ENCODE results near the gene SHISA6.
"Not testable (repeated sequence)": the region's sequence is repeated elsewhere in the genome, so short reads cannot be mapped to it uniquely, and the experiment has no call there.

The SHISA6 gene

DNA sequence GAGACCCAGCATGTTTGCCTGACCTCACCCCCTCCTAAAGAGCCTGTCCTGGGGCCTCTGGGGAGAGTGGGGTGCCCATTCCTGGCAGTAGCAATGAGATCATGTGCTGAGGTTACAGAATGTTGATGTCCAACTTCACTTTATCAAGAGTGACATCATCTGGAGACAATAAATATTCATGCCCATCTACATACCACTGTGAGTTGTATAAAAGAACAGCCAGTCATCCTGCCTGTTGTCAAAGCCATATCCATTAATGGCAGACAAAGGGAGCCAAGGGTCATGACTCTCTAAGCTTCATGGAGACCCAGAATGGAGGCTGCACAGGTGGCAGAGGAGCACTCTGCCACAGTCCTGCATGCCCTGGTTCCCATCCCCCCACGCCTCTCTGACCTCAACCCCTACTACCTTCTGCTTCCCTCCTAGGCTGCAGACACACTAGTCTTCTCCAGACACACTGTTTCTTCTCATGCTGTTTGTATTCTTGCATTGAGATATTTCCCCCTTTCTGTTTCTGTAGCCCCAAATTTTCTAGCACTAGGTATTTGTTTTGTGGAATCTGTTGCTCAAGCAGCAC is 27.1 kb downstream of the SHISA6 start:
- DNase-seq (ENCODE audit: low read depth), result no peak

DNA sequence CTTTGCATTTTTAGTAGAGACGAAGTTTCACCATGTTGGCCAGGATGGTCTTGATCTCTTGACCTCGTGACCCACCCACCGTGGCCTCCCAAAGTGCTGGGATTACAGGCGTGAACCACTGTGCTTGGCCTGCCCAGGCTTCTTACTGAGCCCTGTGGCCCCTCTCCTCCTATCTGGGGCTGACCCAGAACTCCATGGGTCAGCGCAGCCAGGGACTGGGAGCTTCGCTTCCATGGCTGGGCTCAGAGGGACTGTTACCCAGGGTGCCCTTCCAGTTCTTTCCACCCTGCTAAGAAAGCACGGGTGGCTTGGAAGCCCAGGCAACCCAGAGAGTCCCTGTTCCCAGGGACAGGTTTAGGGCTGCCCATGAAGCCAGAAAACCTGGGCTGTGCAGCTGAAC is 28.2 kb downstream of the SHISA6 start:
- no peak for DNase-seq (ENCODE audit: low read depth)

GRCh38 chr17:11272191-11272590 is 31.2 kb downstream of the SHISA6 start:
- DNase-seq (ENCODE audit: low read depth), result no peak

GRCh38 chr17:11273596-11273995 is 32.6 kb downstream of the SHISA6 start:
- no peak for DNase-seq (ENCODE audit: low read depth)

DNA sequence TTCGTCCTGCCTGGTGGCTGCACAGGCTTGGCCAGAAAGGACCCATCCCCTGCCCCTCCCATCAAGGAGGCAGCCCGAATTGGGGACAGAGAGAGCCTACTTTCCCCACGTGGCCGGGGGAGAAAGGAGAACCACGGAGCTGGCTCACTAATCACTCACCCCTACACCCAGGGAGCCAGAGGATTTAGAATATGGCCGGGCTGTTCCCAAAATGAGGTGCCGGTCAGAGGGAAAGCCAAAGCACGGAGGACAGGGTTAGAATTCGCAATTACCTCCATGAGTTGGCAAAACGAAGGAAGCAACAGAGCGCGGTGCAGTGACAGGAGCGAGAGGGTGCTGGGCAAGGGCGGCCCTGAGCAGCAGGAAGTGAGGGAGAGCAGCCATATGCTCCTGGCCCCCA is 33.1 kb downstream of the SHISA6 start:
- no peak for DNase-seq (ENCODE audit: low read depth)

DNA sequence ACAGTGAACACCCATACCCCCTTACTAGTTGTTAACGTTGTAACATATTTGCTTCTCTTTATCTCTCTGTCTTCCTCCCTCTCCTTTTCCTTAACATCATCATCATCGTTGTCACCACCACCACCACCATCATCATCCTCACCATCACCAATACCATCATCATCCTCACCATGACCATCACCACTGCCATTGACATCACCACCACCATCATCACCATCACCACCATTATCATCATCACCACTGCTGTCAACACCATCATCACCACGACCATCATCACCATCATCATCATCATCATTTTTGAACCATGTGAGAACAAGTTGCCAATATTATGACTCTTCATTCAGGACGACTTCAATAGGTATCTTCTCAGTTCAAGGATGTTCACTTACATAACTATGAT is 35.5 kb downstream of the SHISA6 start:
- DNase-seq (ENCODE audit: low read depth), result no peak

DNA sequence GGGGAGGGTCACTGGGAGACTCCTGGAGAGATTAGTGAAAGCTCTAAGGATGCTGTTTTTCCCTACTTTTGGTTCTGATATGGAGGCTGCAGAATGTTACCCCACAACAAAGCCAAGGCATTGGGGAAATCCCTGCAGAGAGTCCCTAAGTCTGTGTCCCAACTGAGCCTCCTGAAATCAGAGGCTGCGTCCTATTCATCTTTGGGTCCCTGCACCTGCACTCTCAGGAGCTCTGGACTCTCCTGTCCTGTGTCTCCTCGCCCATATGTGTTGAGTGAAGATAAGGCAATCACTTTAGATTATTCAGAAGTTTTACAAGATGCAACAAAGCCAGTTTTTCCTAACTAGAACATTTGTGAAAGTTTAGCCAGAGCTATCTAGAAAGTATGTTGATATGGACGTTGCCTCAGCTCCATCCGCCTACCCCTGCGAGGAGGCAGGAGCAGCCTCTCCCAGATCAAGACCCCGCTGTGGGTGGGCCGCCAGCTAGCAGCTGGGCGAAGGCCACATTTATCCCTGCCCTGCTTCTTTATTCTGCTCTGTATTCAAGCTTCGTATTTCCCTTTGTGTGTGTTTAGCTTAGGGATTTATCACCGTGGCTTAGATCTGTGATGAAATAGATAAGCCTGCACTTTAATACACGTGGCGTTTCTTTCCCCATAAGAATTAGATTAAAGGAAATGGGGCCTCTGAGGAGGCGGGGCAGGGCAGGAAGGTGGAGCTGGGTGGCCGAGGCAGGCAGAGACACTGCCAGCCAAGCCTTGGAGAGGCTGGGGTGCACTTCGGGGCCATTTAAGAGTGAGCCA is 37.4 kb downstream of the SHISA6 start:
- DNase-seq (ENCODE audit: low read depth), result no peak

- no peak for DNase-seq (ENCODE audit: low read depth)
Observed at GRCh38 chr17:11278992-11279270, 37.9 kb downstream of the SHISA6 start.

GRCh38 chr17:11279776-11280344 is 38.8 kb downstream of the SHISA6 start:
- no peak for DNase-seq (ENCODE audit: low read depth)

- no peak for DNase-seq (ENCODE audit: low read depth)
Observed at GRCh38 chr17:11282586-11282985, 41.6 kb downstream of the SHISA6 start.

DNA sequence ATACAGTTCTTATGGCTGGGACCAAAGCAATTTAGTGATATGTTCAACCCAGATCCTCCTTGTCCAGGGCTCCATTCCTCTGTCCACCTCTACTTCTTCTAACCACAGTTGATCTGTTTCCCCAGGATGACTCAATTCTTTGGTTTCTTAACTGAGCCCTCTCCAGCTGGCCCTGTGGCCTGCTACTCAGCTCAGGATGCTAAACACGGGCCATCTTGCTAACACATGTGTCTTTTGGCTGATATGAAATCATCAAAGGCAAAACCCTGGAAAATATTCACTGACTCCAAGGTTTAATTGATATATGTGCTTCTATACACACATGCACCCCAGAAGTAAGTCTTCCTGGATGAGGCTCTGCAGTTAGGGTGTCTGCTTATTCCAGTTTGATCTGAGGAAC is 43.8 kb downstream of the SHISA6 start:
- DNase-seq (ENCODE audit: low read depth), result no peak

- DNase-seq (ENCODE audit: low read depth), result no peak
Observed at GRCh38 chr17:11285946-11286345, 44.9 kb downstream of the SHISA6 start.

GRCh38 chr17:11287791-11288190 is 46.8 kb downstream of the SHISA6 start:
- DNase-seq (ENCODE audit: low read depth), result no peak

- DNase-seq (ENCODE audit: low read depth), result no peak
Observed at GRCh38 chr17:11290814-11291213, 49.8 kb downstream of the SHISA6 start.

GRCh38 chr17:11292491-11292890 is 51.5 kb downstream of the SHISA6 start:
- DNase-seq (ENCODE audit: low read depth), result no peak

- no peak for DNase-seq (ENCODE audit: low read depth)
Observed at GRCh38 chr17:11293480-11293879, 52.5 kb downstream of the SHISA6 start.

DNA sequence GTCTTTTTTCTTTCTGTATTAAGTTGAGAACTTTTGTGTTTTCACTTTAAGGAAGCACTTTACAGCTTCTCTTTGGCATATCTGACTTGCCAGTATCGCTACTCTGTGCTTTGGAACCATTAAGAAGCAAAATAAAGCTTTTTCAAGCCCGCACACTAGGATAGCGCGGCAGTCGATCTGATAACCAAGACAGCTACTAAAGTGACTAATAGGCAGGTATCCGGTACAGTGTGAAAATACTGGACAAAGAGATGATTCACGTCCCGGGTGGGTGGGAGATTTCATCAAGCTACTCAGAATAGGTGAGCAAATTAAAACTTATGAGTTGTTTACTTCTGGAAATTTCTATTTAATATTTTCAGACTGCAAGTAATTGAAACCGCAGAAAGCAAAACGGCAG is 53.8 kb downstream of the SHISA6 start:
- DNase-seq (ENCODE audit: low read depth), result no peak

- no peak for DNase-seq (ENCODE audit: low read depth)
Observed at GRCh38 chr17:11296994-11297393, 56.0 kb downstream of the SHISA6 start.

- DNase-seq (ENCODE audit: low read depth), result no peak
Observed at GRCh38 chr17:11298401-11298800, 57.4 kb downstream of the SHISA6 start.

- DNase-seq (ENCODE audit: low read depth), result no peak
Observed at GRCh38 chr17:11300201-11300600, 59.2 kb downstream of the SHISA6 start.

- DNase-seq (ENCODE audit: low read depth), result no peak
Observed at GRCh38 chr17:11300738-11301137, 59.7 kb downstream of the SHISA6 start.

DNA sequence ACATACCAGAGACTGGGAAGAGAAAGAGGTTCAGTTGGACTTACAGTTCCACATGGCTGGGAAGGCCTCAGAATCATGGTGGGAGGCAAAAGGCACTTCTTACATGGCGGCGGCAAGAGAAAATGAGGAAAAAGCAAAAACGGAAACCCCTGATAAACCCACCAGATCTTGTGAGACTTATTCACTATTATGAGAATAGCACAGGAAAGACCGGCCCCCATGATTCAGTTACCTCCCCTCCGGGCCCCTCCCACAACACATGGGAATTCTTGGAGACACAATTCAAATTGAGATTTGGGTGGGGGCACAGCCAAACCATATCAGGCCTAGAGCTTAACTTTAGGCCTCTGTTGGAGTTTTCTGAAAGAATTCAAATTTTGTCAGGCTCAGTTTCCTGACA is 60.9 kb downstream of the SHISA6 start:
- not testable (repeated sequence) for DNase-seq (ENCODE audit: low read depth)

GRCh38 chr17:11302401-11303186 is 61.6 kb downstream of the SHISA6 start:
- no peak for DNase-seq (ENCODE audit: low read depth)
